Keratinocyte (primary cell): ENCODE measurements around the gene MICAL3. TPM values are rescaled to one million over a fixed set of nuclear protein-coding genes. Genes with fewer than 3 reads are reported as not detected.

ENCODE experiments used
- DNase-seq: peaks from one replicate; pipeline ENCODE4 v3.0.0-alpha.2; 2011; ENCODE audit warnings: low read depth, missing footprints, low spot score
- FAIRE-seq: peaks from 2 replicates; lab custom pipeline; 2011; peaks lifted over from hg19 to GRCh38; lab: Jason Lieb, UNC
- H2AFZ ChIP-seq: 2 replicates; pipeline ENCODE4 v1.6.0; 2012; ENCODE audit warnings: low read length, control low read depth, inconsistent platforms; ENCODE audit not compliant: control insufficient read depth
- H3K27ac ChIP-seq: 2 replicates; pipeline ENCODE4 v1.5.1; 2011; ENCODE audit warnings: low read length; ENCODE audit not compliant: control insufficient read depth, insufficient read depth
- H3K27me3 ChIP-seq: 3 replicates; pipeline ENCODE4 v1.6.0; 2011; ENCODE audit warnings: low read length; ENCODE audit not compliant: control insufficient read depth, insufficient read depth; ENCODE audit errors: extremely low read depth
- H3K36me3 ChIP-seq, 2 experiments: 2 replicates in 1 of 2; 3 replicates in 1 of 2; pipeline ENCODE4 v1.5.1; 2011; ENCODE audit warnings: low read length in 2 of 2, mild to moderate bottlenecking in 1 of 2; ENCODE audit not compliant: control insufficient read depth in 2 of 2, insufficient read depth in 2 of 2; ENCODE audit errors: extremely low read depth in 1 of 2
- H3K4me1 ChIP-seq: 3 replicates; pipeline ENCODE4 v1.5.1; 2011; ENCODE audit warnings: low read length; ENCODE audit not compliant: control insufficient read depth, insufficient read depth; ENCODE audit errors: extremely low read depth
- H3K4me2 ChIP-seq: 3 replicates; pipeline ENCODE4 v1.6.0; 2011; ENCODE audit warnings: low read depth, low read length; ENCODE audit not compliant: control insufficient read depth, insufficient read depth; ENCODE audit errors: extremely low read depth
- H3K4me3 ChIP-seq, 3 experiments: fragments of 200-600 bp in 1 of 3; sonication (generic) in 1 of 3; 2 replicates in 2 of 3; 3 replicates in 1 of 3; pipeline ENCODE4 v1.5.1; 2011 to 2016; ENCODE audit warnings: low read length in 3 of 3, mild to moderate bottlenecking in 3 of 3, control low read depth in 2 of 3, inconsistent platforms in 1 of 3, low read depth in 1 of 3, mixed read lengths in 1 of 3, mixed run types in 1 of 3, moderate library complexity in 1 of 3; ENCODE audit not compliant: control insufficient read depth in 2 of 3, insufficient read depth in 2 of 3; ENCODE audit errors: extremely low read depth in 1 of 3
- H3K79me2 ChIP-seq: 2 replicates; pipeline ENCODE4 v1.6.0; 2012; ENCODE audit warnings: low read length; ENCODE audit not compliant: control insufficient read depth, insufficient read depth
- H3K9ac ChIP-seq: 3 replicates; pipeline ENCODE4 v1.6.0; 2011; ENCODE audit warnings: low read length; ENCODE audit not compliant: control insufficient read depth, insufficient read depth; ENCODE audit errors: extremely low read depth
- H3K9me1 ChIP-seq: 3 replicates; pipeline ENCODE4 v1.6.0; 2011; ENCODE audit warnings: low read length; ENCODE audit not compliant: control insufficient read depth, insufficient read depth; ENCODE audit errors: extremely low read depth
- H3K9me3 ChIP-seq: 2 replicates; pipeline ENCODE4 v1.5.1; 2012; ENCODE audit warnings: low read depth, low read length; ENCODE audit not compliant: control insufficient read depth
- H4K20me1 ChIP-seq: 3 replicates; pipeline ENCODE4 v1.6.0; 2011; ENCODE audit warnings: low read length; ENCODE audit not compliant: control insufficient read depth, insufficient read depth; ENCODE audit errors: extremely low read depth
- EZH2 ChIP-seq: IDR thresholded peaks from one replicate; pipeline ENCODE4 v1.6.1; 2012; ENCODE audit warnings: inconsistent platforms, mild to moderate bottlenecking, low read length, moderate library complexity
- dilution Hi-C: fragments of 300-500 bp; cut with MboI; formaldehyde crosslinking; loops from one replicate; pipeline ENCODE4 v1.7.0; 2020; ENCODE audit warnings: low sequenced_read_pairs; ENCODE audit not compliant: extremely low pct_ligation_motif_present
- polyA plus RNA-seq, 5 experiments: library from polyadenylated mRNA; depleted of rRNA in 3 of 5; stranded (reverse) in 3 of 5; stranded (forward) in 1 of 5; unstranded in 1 of 5; fragments of >200 nt; gene quantifications; 1 replicate in 1 of 5; 2 replicates in 3 of 5; 3 replicates in 1 of 5; pipeline versions ENCODE4 v1.2.1 to v1.2.3, GENCODE V29; 2011 to 2012; ENCODE audit warnings: missing spikeins in 2 of 5, low read depth in 1 of 5, low replicate concordance in 1 of 5
- TF ChIP-seq, protein P1 (sequence below), 3 experiments: IDR thresholded peaks in 1 of 3; conservative IDR thresholded peaks in 1 of 3; optimal IDR thresholded peaks in 1 of 3; 2 replicates in 2 of 3; 3 replicates in 1 of 3; pipeline versions ENCODE3 to v1.5.1; 2011; ENCODE audit warnings: low read length in 3 of 3, mild to moderate bottlenecking in 3 of 3, moderate library complexity in 2 of 3, control low read depth in 1 of 3, inconsistent platforms in 1 of 3; ENCODE audit not compliant: insufficient read depth in 2 of 3; ENCODE audit errors: extremely low read depth in 1 of 3

MICAL3 gene
- polyA plus RNA-seq, 1 donor (not counting 4 experiments of a cell fraction or from before 2014, with no cell fraction given), result 27.9 TPM

DNA sequence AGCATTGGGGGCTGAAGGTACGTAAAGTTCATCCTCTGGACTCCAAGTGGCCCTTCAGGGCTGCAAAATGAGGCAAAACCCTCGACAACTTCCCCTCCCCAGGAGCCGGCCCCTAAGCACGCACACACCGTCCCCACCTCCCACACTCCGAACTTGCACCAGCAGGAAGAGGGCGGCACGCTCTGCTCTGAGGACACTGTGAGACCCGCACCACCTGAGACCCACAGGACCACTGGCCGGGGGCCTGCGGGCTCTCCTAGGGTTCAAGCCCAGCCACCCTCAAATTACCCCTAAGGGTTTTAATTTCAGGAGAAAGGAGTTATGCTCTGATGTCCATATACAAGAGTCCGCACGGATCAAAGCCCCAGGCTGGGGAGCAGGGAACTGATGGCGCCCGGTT, 200.4 kb downstream of the MICAL3 start:
- FAIRE-seq (no peak), DNase-seq (no peak)
- Histone ChIP-seq H3K27me3 (no peaks in the 10 kb centered on the region), H3K36me3 (peaks cover 28 to 37% of the 10 kb centered on the region in 2 experiments), H2AFZ (no peak overlapping the region), H3K9me3 (no peaks in the 10 kb centered on the region), H3K4me1 (no peaks in the 10 kb centered on the region), H3K4me2 (no peak overlapping the region), H4K20me1 (no peaks in the 10 kb centered on the region), H3K9ac (no peak overlapping the region), H3K9me1 (no peaks in the 10 kb centered on the region), H3K79me2 (no peaks in the 10 kb centered on the region), H3K4me3 (no peak overlapping the region), H3K27ac (no peak overlapping the region)
- dilution Hi-C loops, result no loop called here
- TF ChIP-seq EZH2, result no peak
- TF ChIP-seq, protein P1, sequence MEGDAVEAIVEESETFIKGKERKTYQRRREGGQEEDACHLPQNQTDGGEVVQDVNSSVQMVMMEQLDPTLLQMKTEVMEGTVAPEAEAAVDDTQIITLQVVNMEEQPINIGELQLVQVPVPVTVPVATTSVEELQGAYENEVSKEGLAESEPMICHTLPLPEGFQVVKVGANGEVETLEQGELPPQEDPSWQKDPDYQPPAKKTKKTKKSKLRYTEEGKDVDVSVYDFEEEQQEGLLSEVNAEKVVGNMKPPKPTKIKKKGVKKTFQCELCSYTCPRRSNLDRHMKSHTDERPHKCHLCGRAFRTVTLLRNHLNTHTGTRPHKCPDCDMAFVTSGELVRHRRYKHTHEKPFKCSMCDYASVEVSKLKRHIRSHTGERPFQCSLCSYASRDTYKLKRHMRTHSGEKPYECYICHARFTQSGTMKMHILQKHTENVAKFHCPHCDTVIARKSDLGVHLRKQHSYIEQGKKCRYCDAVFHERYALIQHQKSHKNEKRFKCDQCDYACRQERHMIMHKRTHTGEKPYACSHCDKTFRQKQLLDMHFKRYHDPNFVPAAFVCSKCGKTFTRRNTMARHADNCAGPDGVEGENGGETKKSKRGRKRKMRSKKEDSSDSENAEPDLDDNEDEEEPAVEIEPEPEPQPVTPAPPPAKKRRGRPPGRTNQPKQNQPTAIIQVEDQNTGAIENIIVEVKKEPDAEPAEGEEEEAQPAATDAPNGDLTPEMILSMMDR (optimal IDR thresholded peaks at IDR 0.05 in 1 of 3, IDR thresholded peaks at IDR 0.05 in 1 of 3, conservative IDR thresholded peaks at IDR 0.05 in 1 of 3; ENCODE audit: extremely low read depth in 1 of 3, insufficient read depth in 2 of 3, low read length in 3 of 3), result no peak

DNA sequence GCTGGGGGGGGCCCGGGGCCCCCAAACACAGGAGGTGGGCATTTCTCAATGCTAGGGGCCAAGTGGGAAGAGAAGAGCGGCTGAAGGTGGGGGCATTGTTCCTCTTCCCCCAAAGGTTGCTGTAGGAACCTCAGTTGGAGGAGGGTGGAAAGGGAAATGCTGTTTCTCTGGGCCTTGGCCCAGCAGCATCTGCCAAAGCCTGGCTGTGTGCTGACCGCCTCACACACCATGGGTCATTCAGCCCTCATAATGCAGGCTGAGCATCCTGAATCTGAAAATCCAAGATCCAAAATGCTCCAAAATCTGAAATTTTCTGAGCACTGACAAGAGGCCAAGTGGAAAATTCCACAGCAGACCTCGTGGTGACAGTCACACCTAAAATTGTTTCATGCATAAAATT, 201.1 kb downstream of the MICAL3 start:
- H3K4me3 ChIP-seq, result no peak overlapping the region

DNA sequence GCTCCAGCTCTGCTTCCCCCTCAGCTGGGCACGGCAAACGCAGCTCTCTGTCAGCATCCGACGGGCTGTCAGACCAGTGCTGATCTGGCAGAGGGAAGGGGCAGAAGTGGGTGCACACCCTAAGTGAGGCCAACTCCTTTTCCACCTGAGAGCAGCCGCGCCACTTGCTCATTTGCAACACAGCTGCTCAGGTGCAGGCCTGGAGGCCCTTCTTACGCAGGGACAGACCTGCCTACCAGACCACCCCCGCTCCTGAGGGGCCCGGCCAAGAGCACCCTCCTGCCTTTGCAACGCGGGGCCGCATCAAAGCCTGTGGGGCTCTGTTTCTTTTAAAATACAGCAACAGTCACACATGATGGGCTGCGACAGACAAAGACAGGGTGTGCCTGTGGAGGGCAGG, 202.3 kb downstream of the MICAL3 start:
- Histone ChIP-seq H2AFZ (no peak overlapping the region), H3K9me1 (no peaks in the 10 kb centered on the region), H3K9me3 (no peaks in the 10 kb centered on the region), H3K4me3 (no peak overlapping the region), H3K4me1 (no peaks in the 10 kb centered on the region), H3K4me2 (no peak overlapping the region), H4K20me1 (no peaks in the 10 kb centered on the region), H3K79me2 (no peaks in the 10 kb centered on the region), H3K36me3 (peaks cover 24 to 26% of the 10 kb centered on the region in 2 experiments), H3K27ac (no peak overlapping the region), H3K9ac (no peak overlapping the region), H3K27me3 (no peaks in the 10 kb centered on the region)
- no peak for TF ChIP-seq EZH2
- TF ChIP-seq, protein P1 (optimal IDR thresholded peaks at IDR 0.05 in 1 of 3, IDR thresholded peaks at IDR 0.05 in 1 of 3, conservative IDR thresholded peaks at IDR 0.05 in 1 of 3; ENCODE audit: extremely low read depth in 1 of 3, insufficient read depth in 2 of 3, low read length in 3 of 3), result no peak
- DNase-seq, result no peak
- dilution Hi-C loops, result no loop called here
- FAIRE-seq, result no peak

More for the DNA sequence above, 201.1 kb downstream of the MICAL3 start:
- Histone ChIP-seq H3K9ac (no peak overlapping the region), H3K9me1 (no peaks in the 10 kb centered on the region), H2AFZ (no peak overlapping the region), H4K20me1 (no peaks in the 10 kb centered on the region), H3K27ac (no peak overlapping the region), H3K9me3 (no peaks in the 10 kb centered on the region), H3K27me3 (no peaks in the 10 kb centered on the region), H3K36me3 (peaks cover 21 to 32% of the 10 kb centered on the region in 2 experiments), H3K79me2 (no peaks in the 10 kb centered on the region), H3K4me2 (no peak overlapping the region), H3K4me1 (no peaks in the 10 kb centered on the region)
- no peak for FAIRE-seq
- DNase-seq, result no peak
- dilution Hi-C loops, result no loop called here
- TF ChIP-seq EZH2, result no peak
